OCI-LY3 (cell line): ENCODE measurements around the gene KIF6.
"Not testable (repeated sequence)": the region's sequence is repeated elsewhere in the genome, so short reads cannot be mapped to it uniquely, and the experiment has no call there.

Experiments
- CTCF ChIP-seq: fragments of 200-600, 300-600 bp; sonication (generic); IDR thresholded peaks from 2 replicates; pipeline ENCODE4 v1.5.1; 2014; ENCODE audit warnings: antibody characterized with exemption, low read length, low read depth
- EZH2phosphoT487 ChIP-seq: fragments of 200-600 bp; shearing (Covaris generic); IDR thresholded peaks from 2 replicates; pipeline ENCODE4 v1.6.1; 2018; ENCODE audit warnings: antibody characterized with exemption, mixed run types, low read depth

- not testable (repeated sequence) for TF ChIP-seq EZH2phosphoT487, CTCF
Measured at GRCh38 chr6:39723350-39723749, 1.9 kb downstream of the KIF6 start.
